K562 (cell line): Measurements from ENCODE around the gene CARD18.

Source experiments
- MXI1 ChIP-seq: IDR thresholded peaks from 2 replicates; pipeline ENCODE4 v1.6.1; 2011; ENCODE audit warnings: low read depth, mild to moderate bottlenecking, improper control_type of control experiment, low read length
- ZNF511 ChIP-seq: sonication (generic); formaldehyde crosslinking; IDR thresholded peaks from 2 replicates; pipeline ENCODE4 v1.8.0; 2022; ENCODE audit warnings: mild to moderate bottlenecking, missing genetic modification reagents

GRCh38 chr11:105130189-105130813, 9.3 kb downstream of the CARD18 start:
- TF ChIP-seq ZNF511 (no peak), MXI1 (no peak)
